GM12878 (cell line): Measurements from ENCODE around the gene TRIM17. TPM values are rescaled to one million over a fixed set of nuclear protein-coding genes. Genes with fewer than 3 reads are reported as not detected.

ENCODE experiments used
- ATAC-seq: fragments of 200-7000 bp; cut with Tn5 transposase; 3 replicates; pipeline ENCODE4 v1.9.1; 2020; ENCODE audit warnings: mild to moderate bottlenecking, moderate library complexity
- BruUV-seq: library from RNA; stranded (reverse); fragments of 400-500 nt; replicated peaks from 2 replicates; lab custom pipeline; 2021; lab: Mats Ljungman, UMichigan
- CTCF ChIA-PET: fragments of 300-600 bp; sonication (Branson Sonifier 250); formaldehyde crosslinking; extraction: SDS; loops from one replicate; lab custom pipeline; 2021; ENCODE audit warnings: inconsistent platforms; lab: Yijun Ruan, JAX
- POLR2A ChIA-PET: fragments of 350-600 bp; formaldehyde crosslinking; extraction: SDS; loops from one replicate; lab custom pipeline; 2021; ENCODE audit warnings: inconsistent platforms; lab: Charles Lee
- RAD21 ChIA-PET: fragments of 300-600 bp; sonication (Branson Sonifier 250); formaldehyde crosslinking; loops from one replicate; lab custom pipeline; 2023; ENCODE audit warnings: antibody characterized with exemption; ENCODE audit not compliant: unreplicated experiment; lab: Charles Lee
- SMC1A ChIA-PET: fragments of 300-600 bp; sonication (Branson Sonifier 250); formaldehyde crosslinking; loops from one replicate; lab custom pipeline; 2023; ENCODE audit not compliant: unreplicated experiment, uncharacterized antibody; lab: Charles Lee
- DNase-seq: peaks from one replicate; pipeline ENCODE4 v3.0.0-alpha.2; 2011; ENCODE audit warnings: low read depth, low spot score
- FAIRE-seq: peaks from 3 replicates; lab custom pipeline; 2011; peaks lifted over from hg19 to GRCh38; lab: Jason Lieb, UNC
- H2AFZ ChIP-seq: 2 replicates; pipeline ENCODE4 v1.6.0; 2011; ENCODE audit warnings: low read depth, low read length, control low read depth; ENCODE audit not compliant: control insufficient read depth
- H3K27ac ChIP-seq: 2 replicates; pipeline ENCODE4 v1.5.1; 2011; ENCODE audit warnings: control low read depth; ENCODE audit not compliant: control insufficient read depth, insufficient read depth
- H3K27me3 ChIP-seq, 2 experiments: replicated peaks in 1 of 2; 2 replicates each; pipeline versions ENCODE4 v1.6.0 to v1.6.1; 2011; ENCODE audit warnings: low read length in 1 of 2; ENCODE audit not compliant: control insufficient read depth in 2 of 2, insufficient read depth in 2 of 2
- H3K36me3 ChIP-seq, 2 experiments: 2 replicates each; pipeline ENCODE4 v1.5.1; 2011; ENCODE audit warnings: low read length in 1 of 2; ENCODE audit not compliant: control insufficient read depth in 2 of 2, insufficient read depth in 2 of 2
- H3K4me1 ChIP-seq: 2 replicates; pipeline ENCODE4 v1.6.1; 2011; ENCODE audit warnings: mild to moderate bottlenecking, low read length, moderate library complexity, mixed read lengths; ENCODE audit not compliant: control insufficient read depth, insufficient read depth
- H3K4me2 ChIP-seq: 2 replicates; pipeline ENCODE4 v1.6.0; 2011; ENCODE audit warnings: control low read depth; ENCODE audit not compliant: control insufficient read depth, insufficient read depth
- H3K4me3 ChIP-seq: fragments of 200-600 bp; sonication (generic); 2 replicates; pipeline ENCODE4 v1.5.1; 2016
- H3K79me2 ChIP-seq: 2 replicates; pipeline ENCODE4 v1.6.0; 2011; ENCODE audit warnings: low read length; ENCODE audit not compliant: control insufficient read depth, insufficient read depth
- H3K9ac ChIP-seq: 2 replicates; pipeline ENCODE4 v1.8.0; 2011; ENCODE audit warnings: low read length, control low read depth, mixed read lengths; ENCODE audit not compliant: control insufficient read depth, insufficient read depth
- H3K9me3 ChIP-seq: replicated peaks from 3 replicates; pipeline ENCODE4 v1.5.1; 2011; ENCODE audit warnings: mild to moderate bottlenecking, low read length; ENCODE audit not compliant: control insufficient read depth, insufficient read depth
- H4K20me1 ChIP-seq: 2 replicates; pipeline ENCODE4 v1.6.0; 2011; ENCODE audit not compliant: control insufficient read depth, insufficient read depth
- CHD2 ChIP-seq: IDR thresholded peaks from 2 replicates; pipeline ENCODE4 v1.6.1; 2011; ENCODE audit warnings: low read depth, low read length, improper control_type of control experiment, borderline replicate concordance
- EGR1 ChIP-seq, 2 experiments: IDR thresholded peaks; 1 replicate in 1 of 2; 2 replicates in 1 of 2; pipeline ENCODE4 v1.6.1; 2011 to 2012; ENCODE audit warnings: low read depth in 2 of 2, low read length in 2 of 2, borderline replicate concordance in 1 of 2, mild to moderate bottlenecking in 1 of 2, moderate library complexity in 1 of 2
- ESRRA ChIP-seq: IDR thresholded peaks from 2 replicates; pipeline ENCODE4 v1.6.1; 2012; ENCODE audit warnings: mild to moderate bottlenecking, low read length, improper control_type of control experiment
- HDAC2 ChIP-seq: fragments of 200-600 bp; sonication (generic); IDR thresholded peaks from 2 replicates; pipeline ENCODE4 v1.6.1; 2017
- POLR2AphosphoS5 ChIP-seq: IDR thresholded peaks from 2 replicates; pipeline ENCODE4 v1.6.1; 2011; ENCODE audit warnings: mild to moderate bottlenecking, low read length, inconsistent platforms
- RAD51 ChIP-seq: fragments of 450-650 bp; IDR thresholded peaks from 2 replicates; pipeline ENCODE4 v1.6.1; 2016; ENCODE audit warnings: moderate library complexity, mild to moderate bottlenecking, inconsistent platforms
- RB1 ChIP-seq: fragments of 450-650 bp; formaldehyde crosslinking; IDR thresholded peaks from 2 replicates; pipeline ENCODE4 v1.6.1; 2017; ENCODE audit warnings: mild to moderate bottlenecking, borderline replicate concordance
- REST ChIP-seq: IDR thresholded peaks from 2 replicates; pipeline ENCODE4 v1.6.1; 2012; ENCODE audit warnings: mild to moderate bottlenecking, low read depth, low read length
- WGBS: methylation state at CpG from one replicate; pipeline ENCODE4 v1.1.6; 2016; ENCODE audit warnings: low lambda C conversion rate; ENCODE audit not compliant: insufficient replicate concordance, insufficient coverage; ENCODE audit errors: missing lambda C conversion rate; 5-methylcytosine and 5-hydroxymethylcytosine counted together
- in situ Hi-C: fragments of 300-500 bp; cut with MboI; formaldehyde crosslinking; loops from 9 replicates; pipeline ENCODE4 v1.14.3; 2018; ENCODE audit warnings: mixed read lengths
- intact Hi-C: fragments of 100-400 bp; cut with micrococcal nuclease; formaldehyde crosslinking; loops from one replicate; pipeline ENCODE4 v1.14.2; 2022; ENCODE audit not compliant: unreplicated experiment
- polyA plus RNA-seq, 11 experiments: library from polyadenylated mRNA; depleted of rRNA in 4 of 11; unstranded in 6 of 11; stranded (reverse) in 5 of 11; fragments of >200 nt; fragmentation: Nextera tagmentation in 4 of 11; fragmentation: Illumina TruSeq in 1 of 11; extraction: Ambion mirVana in 4 of 11; extraction: Trizol in 1 of 11; gene quantifications; 1 replicate in 1 of 11; 2 replicates in 10 of 11; pipeline versions ENCODE4 v1.2.1 to v1.2.3, GENCODE V29; 2011 to 2016; ENCODE audit warnings: inconsistent platforms in 2 of 11, missing spikeins in 2 of 11, low read depth in 1 of 11
- total RNA-seq, 4 experiments: library from RNA; depleted of rRNA in 3 of 4; stranded (reverse); fragments of >200 nt in 3 of 4; fragmentation: Illumina TruSeq in 1 of 4; extraction: Trizol in 1 of 4; gene quantifications; 2 replicates each; pipeline versions ENCODE4 v1.2.1 to v1.2.3, GENCODE V29; 2013 to 2021

TRIM17 gene
- total and polyA plus RNA-seq, 10 of the 15 experiments (the other 5 are each of a cell fraction or from before 2014, with no cell fraction given): 0.16 to 0.32 TPM; not detected in 8

GRCh38 chr1:228392111-228392936 is 24.3 kb downstream of the TRIM17 start (continued):
- TF ChIP-seq CHD2: no peak
- no peak for TF ChIP-seq RAD51

- Histone ChIP-seq H3K27me3 (no peaks in the 10 kb centered on the region), H3K4me3 (no peak overlapping the region), H2AFZ (no peak overlapping the region), H3K4me2 (no peak overlapping the region), H3K36me3 (peaks cover 6 to 11% of the 10 kb centered on the region in 2 experiments; a peak in 3 of 4 replicates), H3K9me3 (no peaks in the 10 kb centered on the region), H3K4me1 (no peaks in the 10 kb centered on the region), H3K27ac (no peak overlapping the region), H3K79me2 (no peaks in the 10 kb centered on the region), H3K9ac (no peak overlapping the region), H4K20me1 (no peaks in the 10 kb centered on the region)
- no peak for FAIRE-seq
- CTCF ChIA-PET: no interaction called here
- BruUV-seq: no TSS peak
- in situ Hi-C loops (no loop called here), intact Hi-C loops (no loop called here)
- RAD21 ChIA-PET: no interaction called here
- SMC1A ChIA-PET: no interaction called here
- no peak for DNase-seq
- 99% methylated on average over 11 of the region's 11 CpGs for WGBS
- POLR2A ChIA-PET: no interaction called here
- peak; percentile 19; the same call in 1 of the 3 replicates for ATAC-seq
- peak; percentile 60; the same call in 1 of the 2 replicates for TF ChIP-seq POLR2AphosphoS5
- no peak for TF ChIP-seq ESRRA
- TF ChIP-seq REST: no peak
- no peak for TF ChIP-seq EGR1 (IDR thresholded peaks at IDR 0.05; ENCODE audit: borderline replicate concordance in 1 of 2, low read depth in 2 of 2, low read length in 2 of 2)
- no peak for TF ChIP-seq RB1
- no peak for TF ChIP-seq HDAC2
These were observed 25.1 kb downstream of the TRIM17 start for GRCh38 chr1:228391411-228392020.
